ENCODE results near the gene HEXIM1. TPM values are rescaled to one million over a fixed set of nuclear protein-coding genes. Genes with fewer than 3 reads are reported as not detected.

The HEXIM1 gene
- polyA plus RNA-seq, 3 donors = 2.2 to 14.8 (median 2.5) TPM

GRCh38 chr17:45113424-45113754 lies 34.9 kb upstream of the HEXIM1 start:
- Mint-ChIP-seq H3K27me3 (ENCODE audit: low read depth in 3 of 3) (peaks cover 5 to 7% (median 7%) of the 10 kb centered on the region in 3 donors), H3K4me1 (no peaks in the 10 kb centered on the region), H3K36me3 (peaks cover 3 to 8% of the 10 kb centered on the region in 2 donors), H3K9me3 (peaks cover 0 to 1% (median 0%) of the 10 kb centered on the region in 7 donors), H3K27ac (no peak overlapping the region), H3K4me3 (no peak overlapping the region)
- H3K36me3 ChIP-seq (replicated peaks in 1 of 2; ENCODE audit: control insufficient read depth in 1 of 2, insufficient read depth in 2 of 2, low read length in 2 of 2) = peaks cover 6 to 10% of the 10 kb centered on the region in 2 donors
- H3K79me2 ChIP-seq (ENCODE audit: insufficient read depth, low read length) = no peaks in the 10 kb centered on the region
- no peak overlapping the region for H3K27ac ChIP-seq (ENCODE audit: low read depth in 1 of 2, low read length in 2 of 2)
- H4K20me1 ChIP-seq (ENCODE audit: insufficient read depth, low read length) = peaks cover 11% of the 10 kb centered on the region
- no peaks in the 10 kb centered on the region for H3K27me3 ChIP-seq (ENCODE audit: control insufficient read depth in 2 of 2, insufficient read depth in 2 of 2, low read length in 2 of 2)
- intact Hi-C loops (cut with micrococcal nuclease) = no loop called here
- no peak overlapping the region for H3K4me2 ChIP-seq (replicated peaks; ENCODE audit: extremely low read depth, low read length, poor library complexity, severe bottlenecking)
- H3K4me1 ChIP-seq (ENCODE audit: control insufficient read depth in 1 of 2, insufficient read depth in 2 of 2, low read length in 2 of 2) = no peaks in the 10 kb centered on the region
- whole genome bisulfite sequencing (ENCODE audit: insufficient coverage) = 95% methylated on average over 8 of the region's 9 CpGs
- H3K4me3 ChIP-seq (replicated peaks in 1 of 3; ENCODE audit: low read depth in 2 of 3, low read length in 3 of 3) = no peak overlapping the region
- DNase-seq = no peak
- no peaks in the 10 kb centered on the region for H3K9me3 ChIP-seq (replicated peaks in 1 of 2; ENCODE audit: control insufficient read depth in 1 of 2, insufficient read depth in 1 of 2, low read length in 2 of 2)
- H2AFZ ChIP-seq (ENCODE audit: insufficient read depth, low read depth, low read length, poor library complexity, severe bottlenecking) = no peak overlapping the region
- TF ChIP-seq CTCF (IDR thresholded peaks at IDR 0.05) = no peak
- no peak overlapping the region for H3K9ac ChIP-seq (ENCODE audit: insufficient read depth, low read length, poor library complexity, severe bottlenecking)

GRCh38 chr17:45114117-45114932 lies 34.0 kb upstream of the HEXIM1 start:
- 95% methylated on average over 14 of the region's 19 CpGs for WGBS (ENCODE audit: insufficient coverage)
- no peak overlapping the region for H3K4me2 ChIP-seq (replicated peaks; ENCODE audit: extremely low read depth, low read length, poor library complexity, severe bottlenecking)
- no peak overlapping the region for H3K4me3 ChIP-seq (replicated peaks in 1 of 3; ENCODE audit: low read depth in 2 of 3, low read length in 3 of 3)
- H3K4me1 ChIP-seq (ENCODE audit: control insufficient read depth in 1 of 2, insufficient read depth in 2 of 2, low read length in 2 of 2) = no peaks in the 10 kb centered on the region
- Mint-ChIP-seq H3K27ac (peak overlapping the region in 1 of 7 donors; percentile 61), H3K27me3 (ENCODE audit: low read depth in 3 of 3) (peaks cover 5 to 10% (median 9%) of the 10 kb centered on the region in 3 donors), H3K4me1 (no peaks in the 10 kb centered on the region), H3K4me3 (no peak overlapping the region), H3K36me3 (no peaks in the 10 kb centered on the region), H3K9me3 (peaks cover 0 to 1% (median 0%) of the 10 kb centered on the region in 7 donors)
- H3K9ac ChIP-seq (ENCODE audit: insufficient read depth, low read length, poor library complexity, severe bottlenecking) = no peak overlapping the region
- H3K36me3 ChIP-seq (replicated peaks in 1 of 2; ENCODE audit: control insufficient read depth in 1 of 2, insufficient read depth in 2 of 2, low read length in 2 of 2) = peaks cover 0 to under 1% of the 10 kb centered on the region in 2 donors
- peaks cover 1% of the 10 kb centered on the region for H4K20me1 ChIP-seq (ENCODE audit: insufficient read depth, low read length)
- DNase-seq = no peak
- no peak overlapping the region for H3K27ac ChIP-seq (ENCODE audit: low read depth in 1 of 2, low read length in 2 of 2)
- intact Hi-C loops (cut with micrococcal nuclease) = no loop called here
- H3K79me2 ChIP-seq (ENCODE audit: insufficient read depth, low read length) = no peaks in the 10 kb centered on the region
- no peak for TF ChIP-seq CTCF (IDR thresholded peaks at IDR 0.05)
- no peaks in the 10 kb centered on the region for H3K27me3 ChIP-seq (ENCODE audit: control insufficient read depth in 2 of 2, insufficient read depth in 2 of 2, low read length in 2 of 2)
- no peaks in the 10 kb centered on the region for H3K9me3 ChIP-seq (replicated peaks in 1 of 2; ENCODE audit: control insufficient read depth in 1 of 2, insufficient read depth in 1 of 2, low read length in 2 of 2)
- H2AFZ ChIP-seq (ENCODE audit: insufficient read depth, low read depth, low read length, poor library complexity, severe bottlenecking) = no peak overlapping the region
